ENCODE data around the gene PERM1. TPM values are rescaled to one million over a fixed set of nuclear protein-coding genes. Genes with fewer than 3 reads are reported as not detected.
A peak's percentile ranks its signal among the peaks of the same experiment; 100 is the strongest.

The PERM1 gene
- total RNA-seq, 1 experiment from 2014 or later: 1.5 TPM

- BruUV-seq (replicated peaks): no TSS peak
- in situ Hi-C loops (cut with HindIII; ENCODE audit: low pct_unique_long_range_greater_than_20kb, low sequenced_read_pairs) (no loop called here), intact Hi-C loops (cut with micrococcal nuclease; ENCODE audit: unreplicated experiment) (no loop called here)
- CTCF ChIA-PET: interaction anchor here (0.7 to 1.1 kb wide), 3 partner anchors 17 to 198 kb away, joined by 4 to 11 read pairs (median 5); no protein-coding TSS in a partner anchor
- Histone ChIP-seq H3K4me3 (ENCODE audit: low read depth in 2 of 2, low read length in 2 of 2) (no peak overlapping the region), H3K9me3 (ENCODE audit: control insufficient read depth, insufficient read depth, low read depth, low read length) (no peaks in the 10 kb centered on the region), H3K27ac (ENCODE audit: low read length) (no peak overlapping the region), H3K36me3 (ENCODE audit: control insufficient read depth, insufficient read depth, low read length) (no peaks in the 10 kb centered on the region), H3K4me1 (ENCODE audit: control insufficient read depth, insufficient read depth, low read length) (no peaks in the 10 kb centered on the region; the same call in 1 of the 2 replicates), H3K27me3 (ENCODE audit: control insufficient read depth, insufficient read depth, low read length) (no peaks in the 10 kb centered on the region)
- no peak for TF ChIP-seq CTCF (IDR thresholded peaks at IDR 0.05)
- no peak for TF ChIP-seq REST (IDR thresholded peaks at IDR 0.05; ENCODE audit: insufficient read depth in 1 of 2, low read depth in 2 of 2, low read length in 1 of 2)
- no peak for TF ChIP-seq SIN3A (IDR thresholded peaks at IDR 0.05; ENCODE audit: borderline replicate concordance, insufficient read depth, low read depth, low read length)
- no peak for TF ChIP-seq POLR2AphosphoS5 (IDR thresholded peaks at IDR 0.05; ENCODE audit: low read depth, low read length)
- TF ChIP-seq TCF7L2 (IDR thresholded peaks at IDR 0.05; ENCODE audit: low read depth, low read length): no peak
- DNase-seq (ENCODE audit: low read depth, low spot score) (no peak), ATAC-seq (no peak)
- POLR2A ChIA-PET: no interaction called here
Observed at GRCh38 chr1:985126-985525, 3.2 kb upstream of the PERM1 start.

- peak; percentile 14 for ATAC-seq
- intact Hi-C loops (cut with micrococcal nuclease; ENCODE audit: unreplicated experiment): no loop called here
- in situ Hi-C loops (cut with HindIII; ENCODE audit: low pct_unique_long_range_greater_than_20kb, low sequenced_read_pairs): no loop called here
- no TSS peak for BruUV-seq (replicated peaks)
- TF ChIP-seq REST (IDR thresholded peaks at IDR 0.05; ENCODE audit: insufficient read depth in 1 of 2, low read depth in 2 of 2, low read length in 1 of 2) (no peak), POLR2AphosphoS5 (IDR thresholded peaks at IDR 0.05; ENCODE audit: low read depth, low read length) (no peak), CTCF (IDR thresholded peaks at IDR 0.05) (no peak), SIN3A (IDR thresholded peaks at IDR 0.05; ENCODE audit: borderline replicate concordance, insufficient read depth, low read depth, low read length) (no peak), TCF7L2 (IDR thresholded peaks at IDR 0.05; ENCODE audit: low read depth, low read length) (no peak)
- Histone ChIP-seq H3K36me3 (ENCODE audit: control insufficient read depth, insufficient read depth, low read length) (no peaks in the 10 kb centered on the region), H3K4me1 (ENCODE audit: control insufficient read depth, insufficient read depth, low read length) (no peaks in the 10 kb centered on the region; the same call in 1 of the 2 replicates), H3K27ac (ENCODE audit: low read length) (no peak overlapping the region), H3K4me3 (ENCODE audit: low read depth in 2 of 2, low read length in 2 of 2) (peak overlapping the region; percentile 18 to 29; a peak in 3 of 4 replicates), H3K27me3 (ENCODE audit: control insufficient read depth, insufficient read depth, low read length) (no peaks in the 10 kb centered on the region), H3K9me3 (ENCODE audit: control insufficient read depth, insufficient read depth, low read depth, low read length) (no peaks in the 10 kb centered on the region)
- ChIA-PET CTCF (interaction anchor here (0.5 to 2.2 kb wide), 9 partner anchors 13 to 309 kb away, joined by 3 to 11 read pairs (median 5); partner anchors contain the start of gene HES4), POLR2A (no interaction called here)
- no peak for DNase-seq (ENCODE audit: low read depth, low spot score)
Observed at GRCh38 chr1:984476-984814, 2.6 kb upstream of the PERM1 start.

Measured in Panc1 (cell line).